HG03460 (cell line): ENCODE measurements around the gene TBX4.
"Not testable (repeated sequence)": the region's sequence is repeated elsewhere in the genome, so short reads cannot be mapped to it uniquely, and the experiment has no call there.

Experiments used
- ATAC-seq: cut with Tn5 transposase; IDR thresholded peaks from one replicate; pipeline ENCODE4 v1.9.1; 2021; ENCODE audit not compliant: unreplicated experiment

The TBX4 gene

DNA sequence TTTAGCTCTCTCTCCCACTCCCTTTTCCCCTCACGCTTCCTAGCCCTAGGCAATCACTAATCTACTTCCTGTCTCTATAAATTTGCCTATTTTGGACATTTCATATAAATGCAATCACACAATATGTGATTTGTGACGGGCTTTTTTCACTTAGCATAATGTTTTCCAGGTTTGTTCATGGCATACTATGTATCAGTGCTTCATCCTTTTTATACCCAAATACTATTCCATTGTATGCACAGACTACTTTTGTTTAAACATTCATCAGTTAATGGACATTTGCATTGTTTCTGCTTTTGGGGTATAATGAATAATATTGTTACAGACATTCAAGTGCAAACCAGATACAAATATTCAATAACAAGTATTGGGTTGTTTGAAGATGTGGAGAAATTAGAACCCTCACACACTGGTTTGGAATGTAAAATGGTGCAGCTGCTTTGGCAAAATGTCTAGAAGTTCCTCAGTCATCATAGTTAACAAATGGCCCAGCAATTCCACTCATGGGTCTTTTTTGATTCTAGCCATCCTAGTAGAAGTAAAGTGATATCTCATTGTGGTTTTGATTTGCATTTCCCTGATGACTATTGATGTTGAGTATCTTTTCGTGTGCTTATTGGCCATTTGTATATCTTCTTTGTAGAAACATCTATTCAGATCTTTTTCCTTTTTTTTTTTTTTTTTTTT lies 67.7 kb downstream of the TBX4 start:
- ATAC-seq: no peak

- no peak for ATAC-seq
Observed at GRCh38 chr17:61520897-61521296, 68.7 kb downstream of the TBX4 start.

GRCh38 chr17:61522088-61522487 lies 69.9 kb downstream of the TBX4 start:
- no peak for ATAC-seq

DNA sequence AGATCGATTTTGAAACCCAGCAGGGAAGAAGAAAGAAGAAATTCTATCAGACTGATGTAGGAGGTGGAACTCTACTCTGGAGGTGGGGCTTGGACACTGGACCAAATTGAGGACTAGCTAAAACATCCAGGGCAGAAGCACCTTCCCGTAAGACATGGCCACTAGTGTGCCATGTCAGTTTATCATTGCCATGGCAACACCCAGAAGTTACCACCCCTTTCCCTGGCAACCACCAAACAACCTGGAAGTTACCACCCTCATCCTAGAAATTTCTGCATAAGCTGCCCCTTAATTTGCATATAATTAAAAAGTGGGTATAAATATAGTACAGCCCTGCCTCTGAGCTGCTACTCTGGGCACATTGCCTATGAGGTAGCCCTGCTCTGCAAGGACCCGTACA lies 72.1 kb downstream of the TBX4 start:
- ATAC-seq: no peak

GRCh38 chr17:61527441-61527840 lies 75.2 kb downstream of the TBX4 start:
- ATAC-seq: not testable (repeated sequence)

GRCh38 chr17:61528171-61528570 lies 75.9 kb downstream of the TBX4 start:
- no peak for ATAC-seq

- ATAC-seq: no peak
Observed at GRCh38 chr17:61531223-61531622, 79.0 kb downstream of the TBX4 start.

GRCh38 chr17:61532826-61533225 lies 80.6 kb downstream of the TBX4 start:
- no peak for ATAC-seq

- no peak for ATAC-seq
Observed at GRCh38 chr17:61533797-61534196, 81.6 kb downstream of the TBX4 start.

GRCh38 chr17:61534414-61534813 lies 82.2 kb downstream of the TBX4 start:
- no peak for ATAC-seq
